GM12801 (cell line): ENCODE results near the gene ZFP14.

ENCODE experiments used
- TF ChIP-seq, protein P1 (sequence below): IDR thresholded peaks from one replicate; pipeline ENCODE4 v1.5.1; 2011; ENCODE audit warnings: control low read depth; ENCODE audit not compliant: insufficient read length; ENCODE audit errors: extremely low read depth

Gene ZFP14

GRCh38 chr19:36378625-36379509 lies at the start of gene ZFP14:
ZFP14 (minus strand) TSS chr19:36379201; CDS start chr19:36367892, 11,309 bp downstream.
- TF ChIP-seq, protein P1, sequence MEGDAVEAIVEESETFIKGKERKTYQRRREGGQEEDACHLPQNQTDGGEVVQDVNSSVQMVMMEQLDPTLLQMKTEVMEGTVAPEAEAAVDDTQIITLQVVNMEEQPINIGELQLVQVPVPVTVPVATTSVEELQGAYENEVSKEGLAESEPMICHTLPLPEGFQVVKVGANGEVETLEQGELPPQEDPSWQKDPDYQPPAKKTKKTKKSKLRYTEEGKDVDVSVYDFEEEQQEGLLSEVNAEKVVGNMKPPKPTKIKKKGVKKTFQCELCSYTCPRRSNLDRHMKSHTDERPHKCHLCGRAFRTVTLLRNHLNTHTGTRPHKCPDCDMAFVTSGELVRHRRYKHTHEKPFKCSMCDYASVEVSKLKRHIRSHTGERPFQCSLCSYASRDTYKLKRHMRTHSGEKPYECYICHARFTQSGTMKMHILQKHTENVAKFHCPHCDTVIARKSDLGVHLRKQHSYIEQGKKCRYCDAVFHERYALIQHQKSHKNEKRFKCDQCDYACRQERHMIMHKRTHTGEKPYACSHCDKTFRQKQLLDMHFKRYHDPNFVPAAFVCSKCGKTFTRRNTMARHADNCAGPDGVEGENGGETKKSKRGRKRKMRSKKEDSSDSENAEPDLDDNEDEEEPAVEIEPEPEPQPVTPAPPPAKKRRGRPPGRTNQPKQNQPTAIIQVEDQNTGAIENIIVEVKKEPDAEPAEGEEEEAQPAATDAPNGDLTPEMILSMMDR, result no peak

DNA sequence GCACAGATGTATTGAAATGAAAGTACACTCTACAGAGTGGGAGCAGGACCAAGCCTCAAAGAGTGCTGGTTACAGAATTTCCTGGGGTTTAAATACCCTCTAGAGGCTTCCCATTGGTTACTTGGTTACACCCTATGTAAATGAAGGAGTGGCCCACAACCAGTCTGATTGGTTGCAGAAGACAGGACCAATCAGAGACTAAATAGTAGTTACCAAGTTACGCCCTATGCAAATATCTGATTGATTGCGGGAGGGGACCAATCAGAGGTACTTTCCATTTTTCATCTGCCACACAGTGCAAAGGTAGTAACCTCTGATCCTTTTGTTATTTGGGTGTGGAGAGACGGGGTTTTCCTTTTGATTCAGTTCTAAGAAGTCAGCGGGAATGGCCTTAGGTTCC lies 44.9 kb upstream of the ZFP14 start:
- TF ChIP-seq, protein P1, result no peak

GRCh38 chr19:36421749-36422481 lies 42.9 kb upstream of the ZFP14 start:
- TF ChIP-seq, protein P1, result no peak

DNA sequence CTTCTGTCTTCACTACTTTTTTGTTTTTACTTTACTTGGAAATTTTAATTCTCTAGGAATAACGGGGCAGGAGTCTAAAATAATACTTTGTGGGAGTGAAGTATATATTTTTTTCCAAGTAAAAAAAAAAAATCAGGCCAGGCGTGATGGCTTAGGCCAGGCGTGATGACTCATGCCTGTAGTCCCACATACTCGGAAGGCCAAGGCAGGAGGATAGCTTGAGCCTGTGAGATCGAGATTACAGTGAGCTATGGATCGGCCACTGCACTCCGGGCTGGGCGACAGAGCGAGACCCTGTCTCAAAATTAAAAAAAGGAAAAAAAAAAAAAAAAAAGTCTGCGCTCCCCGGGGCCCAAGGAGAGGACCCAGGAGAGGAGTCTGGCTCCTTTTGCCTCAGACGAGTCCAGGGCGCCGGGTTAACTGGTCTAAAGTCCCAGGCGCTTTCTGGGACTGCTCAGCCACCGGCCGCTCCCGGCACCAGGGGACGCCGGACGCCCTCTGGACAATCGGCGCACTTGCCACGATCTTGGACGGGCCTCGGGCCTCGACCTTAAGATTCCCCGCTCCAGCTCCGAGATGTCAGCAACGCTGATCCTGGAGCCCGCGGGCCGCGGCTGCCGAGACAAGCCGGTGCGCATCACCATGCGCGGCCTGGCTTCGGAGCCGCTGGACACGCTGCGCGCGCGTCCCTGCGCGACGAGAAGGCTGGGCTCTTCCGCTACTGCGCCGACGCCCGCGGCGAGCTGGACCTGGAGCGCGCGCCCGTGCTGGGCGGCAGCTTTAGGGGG lies 42.2 kb upstream of the ZFP14 start:
- TF ChIP-seq, protein P1, result no peak

- TF ChIP-seq, protein P1, result no peak
These were observed 39.4 kb upstream of the ZFP14 start, which contains the start of gene ZFP82 for GRCh38 chr19:36418287-36419001. ZFP82 (minus strand) TSS chr19:36418644; CDS start chr19:36409789, 8,855 bp downstream.

DNA sequence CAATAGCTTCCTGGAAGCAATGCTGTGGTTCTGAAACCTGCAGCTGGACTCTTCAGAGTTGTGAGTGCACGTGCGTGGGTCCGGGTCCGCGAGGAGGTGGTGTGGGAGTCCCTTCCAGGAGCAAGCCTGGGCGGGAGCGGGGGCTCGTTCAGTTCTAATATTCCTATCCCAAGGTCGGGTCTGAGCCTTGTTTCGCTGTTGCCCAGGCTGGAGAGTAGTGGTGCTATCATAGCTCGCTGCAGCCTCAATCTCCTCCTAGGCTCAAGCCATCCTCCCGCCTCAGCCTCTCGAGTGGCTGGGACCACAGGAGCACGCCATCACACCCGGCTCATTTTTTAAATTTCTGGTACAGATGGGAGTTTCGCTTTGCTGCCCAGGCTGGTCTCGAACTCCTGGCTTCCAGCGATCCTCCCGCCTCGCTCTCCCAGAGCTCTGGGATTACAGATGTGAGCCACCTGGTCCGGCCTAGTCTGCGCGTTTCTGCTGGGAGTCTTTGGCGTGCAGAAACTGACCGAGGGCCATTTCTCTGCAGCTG lies 38.8 kb upstream of the ZFP14 start:
- TF ChIP-seq, protein P1, result no peak
